ENCODE data around the gene CSRNP2.
A peak's percentile ranks its signal among the peaks of the same experiment; 100 is the strongest.
"Not testable (repeated sequence)": the region's sequence is repeated elsewhere in the genome, so short reads cannot be mapped to it uniquely, and the experiment has no call there.

CSRNP2 gene

GRCh38 chr12:51083126-51083833 is at the start of gene CSRNP2:
CSRNP2 (minus strand) TSS chr12:51083596; CDS start chr12:51076561, 7,035 bp downstream.
- peak; percentile 94 for DNase-seq

GRCh38 chr12:51132693-51133092 is 49.3 kb upstream of the CSRNP2 start:
- no peak for DNase-seq

- DNase-seq, result no peak
Observed at GRCh38 chr12:51131745-51132521, 48.5 kb upstream of the CSRNP2 start.

GRCh38 chr12:51128919-51129318 is 45.5 kb upstream of the CSRNP2 start:
- no peak for DNase-seq

- no peak for DNase-seq
Observed at GRCh38 chr12:51127050-51127729, 43.8 kb upstream of the CSRNP2 start.

- no peak for DNase-seq
Observed at GRCh38 chr12:51126297-51126696, 42.9 kb upstream of the CSRNP2 start.

- DNase-seq, result no peak
Observed at GRCh38 chr12:51124504-51124903, 41.1 kb upstream of the CSRNP2 start.

GRCh38 chr12:51122844-51123243 is 39.4 kb upstream of the CSRNP2 start:
- no peak for DNase-seq

- DNase-seq, result no peak
Observed at GRCh38 chr12:51118706-51119105, 35.3 kb upstream of the CSRNP2 start.

- DNase-seq, result no peak
Observed at GRCh38 chr12:51115533-51115932, 32.1 kb upstream of the CSRNP2 start.

GRCh38 chr12:51108136-51108535 is 24.7 kb upstream of the CSRNP2 start:
- DNase-seq, result no peak

- no peak for DNase-seq
Observed at GRCh38 chr12:51103977-51104376, 20.6 kb upstream of the CSRNP2 start.

- no peak for DNase-seq
Observed at GRCh38 chr12:51098611-51099010, 15.2 kb upstream of the CSRNP2 start.

GRCh38 chr12:51090705-51091229 is 7.4 kb upstream of the CSRNP2 start:
- DNase-seq, result no peak

GRCh38 chr12:51087818-51088217 is 4.4 kb upstream of the CSRNP2 start:
- no peak for DNase-seq

- no peak for DNase-seq
Observed at GRCh38 chr12:51086933-51087332, 3.5 kb upstream of the CSRNP2 start.

- DNase-seq, result no peak
Observed at GRCh38 chr12:51085757-51086156, 2.4 kb upstream of the CSRNP2 start.

GRCh38 chr12:51082561-51083125 is 753 bp downstream of the CSRNP2 start:
- DNase-seq, result peak; percentile 10

- DNase-seq, result no peak
Observed at GRCh38 chr12:51081421-51081820, 2.0 kb downstream of the CSRNP2 start.

- no peak for DNase-seq
Observed at GRCh38 chr12:51080136-51080535, 3.3 kb downstream of the CSRNP2 start.

- not testable (repeated sequence) for DNase-seq
Observed at GRCh38 chr12:51078866-51079265, 4.5 kb downstream of the CSRNP2 start.

- DNase-seq, result not testable (repeated sequence)
Observed at GRCh38 chr12:51078346-51078745, 5.0 kb downstream of the CSRNP2 start.

GRCh38 chr12:51077930-51078329 is 5.5 kb downstream of the CSRNP2 start:
- DNase-seq, result no peak
